ENCODE measurements around the gene S100A7A. TPM values are rescaled to one million over a fixed set of nuclear protein-coding genes. Genes with fewer than 3 reads are reported as not detected.

Gene S100A7A
- total RNA-seq, 1 experiment from 2014 or later: not detected

GRCh38 chr1:153430166-153430553 lies 13.8 kb downstream of the S100A7A start:
- H3K27me3 ChIP-seq (ENCODE audit: control insufficient read depth, insufficient read depth, low read length): no peaks in the 10 kb centered on the region; the same call in none of the 2 replicates
- ATAC-seq: no peak
- ChIA-PET CTCF (no interaction called here), POLR2A (no interaction called here)
- no peak overlapping the region for H3K4me3 ChIP-seq (ENCODE audit: low read depth in 2 of 2, low read length in 2 of 2)
- no peak for TF ChIP-seq TCF7L2 (IDR thresholded peaks at IDR 0.05; ENCODE audit: low read depth, low read length)
- no peak for TF ChIP-seq REST (IDR thresholded peaks at IDR 0.05; ENCODE audit: insufficient read depth in 1 of 2, low read depth in 2 of 2, low read length in 1 of 2)
- TF ChIP-seq POLR2AphosphoS5 (IDR thresholded peaks at IDR 0.05; ENCODE audit: low read depth, low read length): no peak
- no peak for TF ChIP-seq CTCF (IDR thresholded peaks at IDR 0.05)
- TF ChIP-seq SIN3A (IDR thresholded peaks at IDR 0.05; ENCODE audit: borderline replicate concordance, insufficient read depth, low read depth, low read length): no peak
- H3K36me3 ChIP-seq (ENCODE audit: control insufficient read depth, insufficient read depth, low read length): no peaks in the 10 kb centered on the region
- no peaks in the 10 kb centered on the region for H3K4me1 ChIP-seq (ENCODE audit: control insufficient read depth, insufficient read depth, low read length)
- intact Hi-C loops (cut with micrococcal nuclease; ENCODE audit: unreplicated experiment): no loop called here
- no TSS peak for BruUV-seq (replicated peaks)
- in situ Hi-C loops (cut with HindIII; ENCODE audit: low pct_unique_long_range_greater_than_20kb, low sequenced_read_pairs): no loop called here
- no peak overlapping the region for H3K27ac ChIP-seq (ENCODE audit: low read length)
- DNase-seq (ENCODE audit: low read depth, low spot score): no peak
- no peaks in the 10 kb centered on the region for H3K9me3 ChIP-seq (ENCODE audit: control insufficient read depth, insufficient read depth, low read depth, low read length)

- TF ChIP-seq CTCF (IDR thresholded peaks at IDR 0.05) (no peak), REST (IDR thresholded peaks at IDR 0.05; ENCODE audit: insufficient read depth in 1 of 2, low read depth in 2 of 2, low read length in 1 of 2) (no peak), TCF7L2 (IDR thresholded peaks at IDR 0.05; ENCODE audit: low read depth, low read length) (no peak), POLR2AphosphoS5 (IDR thresholded peaks at IDR 0.05; ENCODE audit: low read depth, low read length) (no peak), SIN3A (IDR thresholded peaks at IDR 0.05; ENCODE audit: borderline replicate concordance, insufficient read depth, low read depth, low read length) (no peak)
- H3K27me3 ChIP-seq (ENCODE audit: control insufficient read depth, insufficient read depth, low read length): no peaks in the 10 kb centered on the region; the same call in none of the 2 replicates
- in situ Hi-C loops (cut with HindIII; ENCODE audit: low pct_unique_long_range_greater_than_20kb, low sequenced_read_pairs) (no loop called here), intact Hi-C loops (cut with micrococcal nuclease; ENCODE audit: unreplicated experiment) (no loop called here)
- no peaks in the 10 kb centered on the region for H3K4me1 ChIP-seq (ENCODE audit: control insufficient read depth, insufficient read depth, low read length)
- H3K27ac ChIP-seq (ENCODE audit: low read length): no peak overlapping the region
- ATAC-seq (no peak), DNase-seq (ENCODE audit: low read depth, low spot score) (no peak)
- H3K9me3 ChIP-seq (ENCODE audit: control insufficient read depth, insufficient read depth, low read depth, low read length): no peaks in the 10 kb centered on the region
- POLR2A ChIA-PET: no interaction called here
- CTCF ChIA-PET: no interaction called here
- H3K4me3 ChIP-seq (ENCODE audit: low read depth in 2 of 2, low read length in 2 of 2): no peak overlapping the region
- BruUV-seq (replicated peaks): no TSS peak
- H3K36me3 ChIP-seq (ENCODE audit: control insufficient read depth, insufficient read depth, low read length): no peaks in the 10 kb centered on the region
Measured at GRCh38 chr1:153430561-153430960, 14.2 kb downstream of the S100A7A start.

Data from Panc1 (cell line).